WTC11 (cell line): Measurements from ENCODE around the gene P2RX1. TPM values are rescaled to one million over a fixed set of nuclear protein-coding genes. Genes with fewer than 3 reads are reported as not detected.
A peak's percentile ranks its signal among the peaks of the same experiment; 100 is the strongest.

Experiments used
- ATAC-seq: fragments of 200-7000 bp; cut with Tn5 transposase; 2 replicates; pipeline ENCODE4 v1.10.0; 2021; ENCODE audit warnings: mild to moderate bottlenecking, moderate library complexity
- CTCF ChIA-PET: fragments of 300-600 bp; sonication (Branson Sonifier 250); formaldehyde crosslinking; loops from one replicate; lab custom pipeline; 2021; ENCODE audit warnings: antibody characterized with exemption; lab: Charles Lee
- POLR2A ChIA-PET: fragments of 350-600 bp; sonication (Branson Sonifier 250); formaldehyde crosslinking; loops from one replicate; lab custom pipeline; 2021; ENCODE audit warnings: antibody characterized with exemption; lab: Charles Lee
- DNase-seq: peaks from one replicate; pipeline ENCODE4 v3.0.0; 2021; ENCODE audit warnings: low spot score
- H3K27ac Mint-ChIP-seq: 2 replicates; pipeline ENCODE4 v1.8.0; 2021; ENCODE audit warnings: mixed read lengths
- H3K27me3 Mint-ChIP-seq: 2 replicates; pipeline ENCODE4 v1.8.0; 2021; ENCODE audit warnings: low read depth, mild to moderate bottlenecking, moderate library complexity, mixed read lengths
- H3K36me3 Mint-ChIP-seq: 2 replicates; pipeline ENCODE4 v1.8.0; 2021; ENCODE audit warnings: mixed read lengths
- H3K4me1 Mint-ChIP-seq: 2 replicates; pipeline ENCODE4 v1.8.0; 2022; ENCODE audit warnings: mixed read lengths
- H3K4me3 Mint-ChIP-seq: 2 replicates; pipeline ENCODE4 v1.8.0; 2021; ENCODE audit warnings: mild to moderate bottlenecking, moderate library complexity, mixed read lengths
- H3K9me3 Mint-ChIP-seq: 2 replicates; pipeline ENCODE4 v1.8.0; 2021; ENCODE audit warnings: mixed read lengths
- ZNF121 ChIP-seq: sonication (generic); formaldehyde crosslinking; IDR thresholded peaks from 2 replicates; pipeline ENCODE4 v1.8.0; 2023; ENCODE audit warnings: missing genetic modification reagents
- total RNA-seq: library from RNA; stranded (reverse); gene quantifications from 3 replicates; pipeline ENCODE4 v1.2.3, GENCODE V29; 2021
- TF ChIP-seq, protein P1 (sequence below): sonication (generic); formaldehyde crosslinking; IDR thresholded peaks from 2 replicates; pipeline ENCODE4 v1.8.0; 2023; ENCODE audit warnings: mild to moderate bottlenecking, missing genetic modification reagents
- TF ChIP-seq, protein P2 (sequence below): sonication (generic); formaldehyde crosslinking; IDR thresholded peaks from 2 replicates; pipeline ENCODE4 v1.8.1; 2022; ENCODE audit warnings: missing genetic modification reagents, borderline replicate concordance

The P2RX1 gene
- total RNA-seq, 1 experiment from 2014 or later, result 0.07 TPM

GRCh38 chr17:3848229-3848835, 67.9 kb downstream of the P2RX1 start (continued):
- TF ChIP-seq, protein P1, sequence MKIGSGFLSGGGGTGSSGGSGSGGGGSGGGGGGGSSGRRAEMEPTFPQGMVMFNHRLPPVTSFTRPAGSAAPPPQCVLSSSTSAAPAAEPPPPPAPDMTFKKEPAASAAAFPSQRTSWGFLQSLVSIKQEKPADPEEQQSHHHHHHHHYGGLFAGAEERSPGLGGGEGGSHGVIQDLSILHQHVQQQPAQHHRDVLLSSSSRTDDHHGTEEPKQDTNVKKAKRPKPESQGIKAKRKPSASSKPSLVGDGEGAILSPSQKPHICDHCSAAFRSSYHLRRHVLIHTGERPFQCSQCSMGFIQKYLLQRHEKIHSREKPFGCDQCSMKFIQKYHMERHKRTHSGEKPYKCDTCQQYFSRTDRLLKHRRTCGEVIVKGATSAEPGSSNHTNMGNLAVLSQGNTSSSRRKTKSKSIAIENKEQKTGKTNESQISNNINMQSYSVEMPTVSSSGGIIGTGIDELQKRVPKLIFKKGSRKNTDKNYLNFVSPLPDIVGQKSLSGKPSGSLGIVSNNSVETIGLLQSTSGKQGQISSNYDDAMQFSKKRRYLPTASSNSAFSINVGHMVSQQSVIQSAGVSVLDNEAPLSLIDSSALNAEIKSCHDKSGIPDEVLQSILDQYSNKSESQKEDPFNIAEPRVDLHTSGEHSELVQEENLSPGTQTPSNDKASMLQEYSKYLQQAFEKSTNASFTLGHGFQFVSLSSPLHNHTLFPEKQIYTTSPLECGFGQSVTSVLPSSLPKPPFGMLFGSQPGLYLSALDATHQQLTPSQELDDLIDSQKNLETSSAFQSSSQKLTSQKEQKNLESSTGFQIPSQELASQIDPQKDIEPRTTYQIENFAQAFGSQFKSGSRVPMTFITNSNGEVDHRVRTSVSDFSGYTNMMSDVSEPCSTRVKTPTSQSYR (CRISPR knock-in tag), result no peak

- TF ChIP-seq ZNF121 (CRISPR knock-in tag), result no peak
- TF ChIP-seq, protein P2, sequence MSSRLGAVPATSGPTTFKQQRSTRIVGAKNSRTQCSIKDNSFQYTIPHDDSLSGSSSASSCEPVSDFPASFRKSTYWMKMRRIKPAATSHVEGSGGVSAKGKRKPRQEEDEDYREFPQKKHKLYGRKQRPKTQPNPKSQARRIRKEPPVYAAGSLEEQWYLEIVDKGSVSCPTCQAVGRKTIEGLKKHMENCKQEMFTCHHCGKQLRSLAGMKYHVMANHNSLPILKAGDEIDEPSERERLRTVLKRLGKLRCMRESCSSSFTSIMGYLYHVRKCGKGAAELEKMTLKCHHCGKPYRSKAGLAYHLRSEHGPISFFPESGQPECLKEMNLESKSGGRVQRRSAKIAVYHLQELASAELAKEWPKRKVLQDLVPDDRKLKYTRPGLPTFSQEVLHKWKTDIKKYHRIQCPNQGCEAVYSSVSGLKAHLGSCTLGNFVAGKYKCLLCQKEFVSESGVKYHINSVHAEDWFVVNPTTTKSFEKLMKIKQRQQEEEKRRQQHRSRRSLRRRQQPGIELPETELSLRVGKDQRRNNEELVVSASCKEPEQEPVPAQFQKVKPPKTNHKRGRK, result 0 out of 2 replicates have a peak, but pooled peaks have one; percentile 3
- H3K36me3 Mint-ChIP-seq, result peaks cover 7% of the 10 kb centered on the region
- DNase-seq (no peak), ATAC-seq (no peak)
- H3K4me1 Mint-ChIP-seq, result peaks cover 18% of the 10 kb centered on the region
- peak overlapping the region; percentile 93 for H3K4me3 Mint-ChIP-seq
- ChIA-PET POLR2A (interaction anchor here (1.8 kb wide), 1 partner anchor 10 kb away, joined by 6 read pairs; no protein-coding TSS in a partner anchor), CTCF (interaction anchor here (0.8 to 5.5 kb wide), 17 partner anchors 10 to 211 kb away, joined by 3 to 73 read pairs (median 9); partner anchors contain the start of genes ATP2A3, CAMKK1, CTNS and HASPIN)
- no peaks in the 10 kb centered on the region; the same call in 1 of the 2 replicates for H3K27me3 Mint-ChIP-seq
- no peaks in the 10 kb centered on the region for H3K9me3 Mint-ChIP-seq
- no peak overlapping the region for H3K27ac Mint-ChIP-seq
Observed at GRCh38 chr17:3847165-3847670, 69.0 kb downstream of the P2RX1 start.

Other genes starting within 250 kb of the P2RX1 start
- 71.9 to 76.9 TPM (median 76.2 TPM) in 3 replicates for gene TAX1BP3, start 247.9 kb downstream of the P2RX1 start, total RNA-seq
- 81.2 to 89.7 TPM (median 86.0 TPM) in 3 replicates for gene EMC6, start 247.7 kb downstream of the P2RX1 start, total RNA-seq
- 6.4 to 9.5 TPM (median 8.8 TPM) in 3 replicates for gene P2RX5, start 220.3 kb downstream of the P2RX1 start, total RNA-seq
- 30.0 to 30.8 TPM (median 30.4 TPM) in 3 replicates for gene HASPIN, start 192.6 kb downstream of the P2RX1 start, total RNA-seq
- gene ITGAE, start 115.3 kb downstream of the P2RX1 start, total RNA-seq, result 18.6 to 21.3 TPM (median 19.5 TPM) in 3 replicates
- 48.7 to 51.3 TPM (median 49.6 TPM) in 3 replicates for gene NCBP3, start 70.2 kb downstream of the P2RX1 start, total RNA-seq
- 8.0 to 9.6 TPM (median 8.7 TPM) in 3 replicates for gene CAMKK1, start 23.4 kb downstream of the P2RX1 start, total RNA-seq
- gene ATP2A3, start 48.0 kb upstream of the P2RX1 start, total RNA-seq, result 35.6 to 39.1 TPM (median 37.8 TPM) in 3 replicates
- gene ZZEF1, start 226.6 kb upstream of the P2RX1 start, total RNA-seq, result 16.3 to 24.1 TPM (median 17.5 TPM) in 3 replicates
- gene CYB5D2, start 226.7 kb upstream of the P2RX1 start, total RNA-seq, result 7.8 to 9.0 TPM (median 8.8 TPM) in 3 replicates